Loucy (cell line): ENCODE measurements around the gene SLC9A9.

Experiments
- EZH2phosphoT487 ChIP-seq: fragments of 200-600 bp; IDR thresholded peaks from 2 replicates; pipeline ENCODE4 v1.6.1; 2018; ENCODE audit warnings: antibody characterized with exemption, mild to moderate bottlenecking, moderate library complexity, borderline replicate concordance
- TF ChIP-seq, protein P1 (sequence below): fragments of 200-600 bp; sonication (generic); conservative IDR thresholded peaks from 2 replicates; pipeline ENCODE4 v1.5.1; 2014; ENCODE audit warnings: mild to moderate bottlenecking, antibody characterized with exemption, low read length

DNA sequence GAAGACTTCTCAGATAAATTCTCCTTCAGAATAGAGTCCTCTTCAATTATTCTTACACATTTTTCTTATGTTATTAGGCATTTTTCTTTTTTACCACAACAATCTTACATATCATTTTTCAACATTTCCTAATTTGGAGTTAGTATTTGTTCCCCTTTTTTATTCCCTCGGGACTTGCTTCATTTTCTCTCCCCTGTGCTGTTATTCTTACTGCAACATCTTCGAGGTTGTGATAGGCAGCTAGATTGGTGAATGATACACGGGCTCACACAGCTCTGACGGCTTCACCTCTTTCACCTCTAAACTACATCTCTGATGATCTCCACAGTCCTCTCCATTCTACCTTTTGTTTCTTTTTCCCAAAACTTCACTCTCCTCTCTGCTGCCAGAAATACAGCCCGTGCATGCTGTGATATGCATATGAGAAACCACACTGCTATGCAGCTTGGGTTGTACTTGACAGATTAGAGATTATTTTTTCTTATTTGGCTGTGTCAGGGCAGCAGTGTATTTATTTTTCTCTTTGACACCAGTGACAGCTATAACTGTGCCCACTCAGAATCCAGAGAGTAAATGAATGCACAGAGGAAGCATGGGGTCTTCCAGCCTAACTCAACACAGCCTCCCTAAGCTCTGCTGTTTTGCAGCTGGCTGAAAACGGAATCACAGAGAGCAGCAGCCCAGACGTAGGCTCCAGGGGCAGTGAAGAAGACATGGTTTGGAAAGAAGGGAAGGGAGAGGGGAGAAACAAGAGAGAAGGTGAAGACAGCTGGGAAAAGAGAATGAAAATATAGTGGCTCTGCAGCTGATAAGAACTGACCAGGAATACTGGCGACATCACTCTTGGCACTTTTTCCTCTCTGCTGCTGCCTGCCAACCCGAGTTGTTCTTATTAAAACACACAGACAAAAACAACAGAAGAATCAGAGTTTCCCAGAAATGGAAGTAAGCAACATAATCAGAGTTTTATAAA, 61.8 kb downstream of the SLC9A9 start:
- no peak for TF ChIP-seq EZH2phosphoT487
- TF ChIP-seq, protein P1, sequence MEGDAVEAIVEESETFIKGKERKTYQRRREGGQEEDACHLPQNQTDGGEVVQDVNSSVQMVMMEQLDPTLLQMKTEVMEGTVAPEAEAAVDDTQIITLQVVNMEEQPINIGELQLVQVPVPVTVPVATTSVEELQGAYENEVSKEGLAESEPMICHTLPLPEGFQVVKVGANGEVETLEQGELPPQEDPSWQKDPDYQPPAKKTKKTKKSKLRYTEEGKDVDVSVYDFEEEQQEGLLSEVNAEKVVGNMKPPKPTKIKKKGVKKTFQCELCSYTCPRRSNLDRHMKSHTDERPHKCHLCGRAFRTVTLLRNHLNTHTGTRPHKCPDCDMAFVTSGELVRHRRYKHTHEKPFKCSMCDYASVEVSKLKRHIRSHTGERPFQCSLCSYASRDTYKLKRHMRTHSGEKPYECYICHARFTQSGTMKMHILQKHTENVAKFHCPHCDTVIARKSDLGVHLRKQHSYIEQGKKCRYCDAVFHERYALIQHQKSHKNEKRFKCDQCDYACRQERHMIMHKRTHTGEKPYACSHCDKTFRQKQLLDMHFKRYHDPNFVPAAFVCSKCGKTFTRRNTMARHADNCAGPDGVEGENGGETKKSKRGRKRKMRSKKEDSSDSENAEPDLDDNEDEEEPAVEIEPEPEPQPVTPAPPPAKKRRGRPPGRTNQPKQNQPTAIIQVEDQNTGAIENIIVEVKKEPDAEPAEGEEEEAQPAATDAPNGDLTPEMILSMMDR, result no peak
